ENCODE results near the gene GATA1.

GATA1 gene

GRCh38 chrX:48786341-48786800 is at the start of gene GATA1:
Gene GATA1, plus strand, starts transcription at chrX:48786590. Its CDS starts 4,520 bp downstream, at chrX:48791110.
- Histone ChIP-seq H3K4me3 (ENCODE audit: low read depth, low read length) (no peak within 1 kb of the TSS), H3K27me3 (replicated peaks) (no peaks in the 10 kb centered on the region), H3K27ac (no peak within 1 kb of the TSS), H3K36me3 (replicated peaks) (no peaks in the 10 kb centered on the region)
- in situ Hi-C loops (cut with HindIII; ENCODE audit: low pct_ligation_motif_present, low sequenced_read_pairs): no loop called here
- no peak for DNase-seq
- TF ChIP-seq CTCF (IDR thresholded peaks at IDR 0.05; ENCODE audit: low read depth, low read length, missing control alignments): no peak

- no peak overlapping the region for H3K27ac ChIP-seq
- TF ChIP-seq CTCF (IDR thresholded peaks at IDR 0.05; ENCODE audit: low read depth, low read length, missing control alignments): no peak
Observed at GRCh38 chrX:48736878-48737212, 49.5 kb upstream of the GATA1 start.

GRCh38 chrX:48737213-48737938 is 49.0 kb upstream of the GATA1 start:
- in situ Hi-C loops (cut with HindIII; ENCODE audit: low pct_ligation_motif_present, low sequenced_read_pairs): no loop called here
- no peak for TF ChIP-seq CTCF (IDR thresholded peaks at IDR 0.05; ENCODE audit: low read depth, low read length, missing control alignments)
- Histone ChIP-seq H3K27me3 (replicated peaks) (no peaks in the 10 kb centered on the region), H3K27ac (peak overlapping the region; percentile 67), H3K36me3 (replicated peaks) (no peaks in the 10 kb centered on the region), H3K4me3 (ENCODE audit: low read depth, low read length) (peak overlapping the region; percentile 66)
- peak; percentile 94 for DNase-seq

More at GRCh38 chrX:48736878-48737212, 49.5 kb upstream of the GATA1 start:
- Histone ChIP-seq H3K4me3 (ENCODE audit: low read depth, low read length) (peak overlapping the region; percentile 35), H3K27me3 (replicated peaks) (no peaks in the 10 kb centered on the region), H3K36me3 (replicated peaks) (no peaks in the 10 kb centered on the region)
- in situ Hi-C loops (cut with HindIII; ENCODE audit: low pct_ligation_motif_present, low sequenced_read_pairs): no loop called here
- DNase-seq: no peak

GRCh38 chrX:48737940-48738339 is 48.5 kb upstream of the GATA1 start:
- TF ChIP-seq CTCF (IDR thresholded peaks at IDR 0.05; ENCODE audit: low read depth, low read length, missing control alignments): no peak
- no peak for DNase-seq
- H3K27me3 ChIP-seq (replicated peaks): no peaks in the 10 kb centered on the region
- in situ Hi-C loops (cut with HindIII; ENCODE audit: low pct_ligation_motif_present, low sequenced_read_pairs): no loop called here
- H3K27ac ChIP-seq: no peak overlapping the region
- peak overlapping the region; percentile 66 for H3K4me3 ChIP-seq (ENCODE audit: low read depth, low read length)
- no peaks in the 10 kb centered on the region for H3K36me3 ChIP-seq (replicated peaks)

GRCh38 chrX:48741834-48742233 is 44.6 kb upstream of the GATA1 start:
- Histone ChIP-seq H3K36me3 (replicated peaks) (no peaks in the 10 kb centered on the region), H3K27me3 (replicated peaks) (no peaks in the 10 kb centered on the region)
- in situ Hi-C loops (cut with HindIII; ENCODE audit: low pct_ligation_motif_present, low sequenced_read_pairs): no loop called here

More at GRCh38 chrX:48741834-48742233, 44.6 kb upstream of the GATA1 start:
- no peak for DNase-seq
- Histone ChIP-seq H3K27ac (no peak overlapping the region), H3K4me3 (ENCODE audit: low read depth, low read length) (no peak overlapping the region)
- TF ChIP-seq CTCF (IDR thresholded peaks at IDR 0.05; ENCODE audit: low read depth, low read length, missing control alignments): no peak
